Osteocyte (in vitro differentiated cells): Measurements from ENCODE around the gene PDE4B. TPM values are rescaled to one million over a fixed set of nuclear protein-coding genes. Genes with fewer than 3 reads are reported as not detected.

ENCODE experiments used
- DNase-seq: peaks from one replicate; pipeline ENCODE4 v3.0.0; 2021; ENCODE audit warnings: mixed read lengths; ENCODE audit not compliant: unreplicated experiment; ENCODE audit errors: extremely low spot score
- H3K27ac Mint-ChIP-seq: one replicate; pipeline ENCODE4 v1.8.0; 2021; ENCODE audit warnings: mild to moderate bottlenecking, mixed read lengths; ENCODE audit not compliant: unreplicated experiment
- H3K27me3 Mint-ChIP-seq: one replicate; pipeline ENCODE4 v1.8.0; 2021; ENCODE audit warnings: mixed read lengths; ENCODE audit not compliant: unreplicated experiment
- H3K36me3 Mint-ChIP-seq: one replicate; pipeline ENCODE4 v1.8.0; 2021; ENCODE audit warnings: mixed read lengths; ENCODE audit not compliant: unreplicated experiment
- H3K4me1 Mint-ChIP-seq: one replicate; pipeline ENCODE4 v1.8.0; 2021; ENCODE audit warnings: mixed read lengths; ENCODE audit not compliant: unreplicated experiment
- H3K4me3 Mint-ChIP-seq: one replicate; pipeline ENCODE4 v1.8.0; 2021; ENCODE audit warnings: mild to moderate bottlenecking, moderate library complexity, mixed read lengths; ENCODE audit not compliant: unreplicated experiment
- H3K9me3 Mint-ChIP-seq: one replicate; pipeline ENCODE4 v1.8.0; 2021; ENCODE audit warnings: mixed read lengths; ENCODE audit not compliant: unreplicated experiment
- total RNA-seq: library from RNA; stranded (reverse); gene quantifications from 2 replicates; pipeline ENCODE4 v1.2.1, GENCODE V29; 2021
- TF ChIP-seq, protein P1 (sequence below): fragments of 200-600 bp; sonication (generic); IDR thresholded peaks from 2 replicates; pipeline ENCODE4 v1.5.0; 2021; ENCODE audit warnings: antibody characterized with exemption, mild to moderate bottlenecking, moderate library complexity

The PDE4B gene
- total RNA-seq, 1 donor from 2014 or later, result 53.1 TPM

DNA sequence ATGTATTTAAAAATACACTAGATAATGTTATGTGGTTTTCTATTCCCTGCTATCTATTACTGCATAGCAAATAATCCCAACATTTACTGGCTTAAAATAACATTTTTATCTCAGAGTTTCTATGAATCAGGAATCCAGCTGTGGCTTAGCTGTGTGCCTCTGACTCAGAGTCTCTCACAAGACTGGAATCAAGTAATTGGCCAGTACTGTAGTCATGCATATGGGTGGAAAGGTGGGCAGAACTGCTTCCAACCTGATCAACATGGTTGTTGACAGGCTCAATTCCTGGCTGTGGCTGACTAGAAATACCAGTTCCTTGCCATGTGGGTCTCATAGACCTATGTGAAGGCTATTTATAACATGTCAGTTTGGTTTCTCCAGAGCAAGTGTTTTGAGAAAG, 131.8 kb downstream of the PDE4B start:
- Mint-ChIP-seq H3K27me3 (peaks cover 2% of the 10 kb centered on the region), H3K9me3 (peaks cover 7% of the 10 kb centered on the region), H3K36me3 (no peaks in the 10 kb centered on the region), H3K27ac (no peak overlapping the region), H3K4me3 (no peak overlapping the region), H3K4me1 (no peaks in the 10 kb centered on the region)
- no peak for DNase-seq
- TF ChIP-seq, protein P1, sequence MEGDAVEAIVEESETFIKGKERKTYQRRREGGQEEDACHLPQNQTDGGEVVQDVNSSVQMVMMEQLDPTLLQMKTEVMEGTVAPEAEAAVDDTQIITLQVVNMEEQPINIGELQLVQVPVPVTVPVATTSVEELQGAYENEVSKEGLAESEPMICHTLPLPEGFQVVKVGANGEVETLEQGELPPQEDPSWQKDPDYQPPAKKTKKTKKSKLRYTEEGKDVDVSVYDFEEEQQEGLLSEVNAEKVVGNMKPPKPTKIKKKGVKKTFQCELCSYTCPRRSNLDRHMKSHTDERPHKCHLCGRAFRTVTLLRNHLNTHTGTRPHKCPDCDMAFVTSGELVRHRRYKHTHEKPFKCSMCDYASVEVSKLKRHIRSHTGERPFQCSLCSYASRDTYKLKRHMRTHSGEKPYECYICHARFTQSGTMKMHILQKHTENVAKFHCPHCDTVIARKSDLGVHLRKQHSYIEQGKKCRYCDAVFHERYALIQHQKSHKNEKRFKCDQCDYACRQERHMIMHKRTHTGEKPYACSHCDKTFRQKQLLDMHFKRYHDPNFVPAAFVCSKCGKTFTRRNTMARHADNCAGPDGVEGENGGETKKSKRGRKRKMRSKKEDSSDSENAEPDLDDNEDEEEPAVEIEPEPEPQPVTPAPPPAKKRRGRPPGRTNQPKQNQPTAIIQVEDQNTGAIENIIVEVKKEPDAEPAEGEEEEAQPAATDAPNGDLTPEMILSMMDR, result no peak

DNA sequence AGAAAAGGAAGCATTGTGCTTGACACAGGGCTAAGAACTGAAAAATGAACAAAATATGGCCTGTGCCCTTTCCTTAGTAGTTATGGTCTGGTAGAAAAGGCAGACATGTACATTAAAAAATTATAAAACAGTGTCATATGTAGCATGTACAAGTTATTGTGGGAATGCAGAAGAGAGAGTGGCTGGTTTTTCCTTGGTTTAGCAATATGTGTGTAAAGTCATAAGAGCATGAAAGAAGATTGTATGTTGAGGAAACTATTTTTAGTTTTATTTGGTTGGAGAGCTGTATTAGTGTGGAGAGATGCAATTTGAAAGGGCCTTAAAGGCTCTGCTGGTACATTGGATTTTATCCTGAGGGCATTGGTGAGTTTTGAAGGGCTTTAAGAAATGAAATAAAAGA, 145.8 kb downstream of the PDE4B start:
- TF ChIP-seq, protein P1, result no peak
- H3K4me3 Mint-ChIP-seq, result no peak overlapping the region
- DNase-seq, result no peak
- peaks cover 8% of the 10 kb centered on the region for H3K9me3 Mint-ChIP-seq
- no peaks in the 10 kb centered on the region for H3K36me3 Mint-ChIP-seq
- H3K4me1 Mint-ChIP-seq, result no peaks in the 10 kb centered on the region
- H3K27me3 Mint-ChIP-seq, result peaks cover 37% of the 10 kb centered on the region
- H3K27ac Mint-ChIP-seq, result no peak overlapping the region

GRCh38 chr1:65939191-65939590, 146.5 kb downstream of the PDE4B start:
- DNase-seq, result no peak
- Mint-ChIP-seq H3K4me1 (no peaks in the 10 kb centered on the region), H3K9me3 (peaks cover 14% of the 10 kb centered on the region), H3K4me3 (no peak overlapping the region), H3K27me3 (peaks cover 42% of the 10 kb centered on the region), H3K36me3 (no peaks in the 10 kb centered on the region), H3K27ac (no peak overlapping the region)
- TF ChIP-seq, protein P1, result no peak

DNA sequence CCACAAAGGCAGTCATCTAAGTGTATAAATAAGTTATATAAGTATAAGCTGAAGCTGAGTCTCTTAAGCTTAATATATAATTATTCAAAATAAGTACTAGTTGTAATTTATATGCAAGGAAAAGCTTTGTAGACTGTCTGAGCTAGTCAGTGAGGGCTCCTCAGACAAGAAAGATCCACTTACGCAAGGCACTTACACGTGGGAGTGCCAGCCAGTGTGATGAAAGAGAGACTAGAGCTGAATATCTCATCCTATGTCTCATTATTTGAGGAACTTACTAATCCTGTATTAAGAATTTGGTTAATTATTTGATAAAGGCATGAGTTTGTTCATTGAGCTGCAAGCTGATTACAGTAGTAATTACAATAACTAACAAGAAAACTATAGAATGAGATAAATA, 146.9 kb downstream of the PDE4B start:
- Mint-ChIP-seq H3K27ac (no peak overlapping the region), H3K9me3 (peaks cover 15% of the 10 kb centered on the region), H3K4me3 (no peak overlapping the region), H3K36me3 (no peaks in the 10 kb centered on the region), H3K27me3 (peaks cover 42% of the 10 kb centered on the region), H3K4me1 (no peaks in the 10 kb centered on the region)
- no peak for DNase-seq
- TF ChIP-seq, protein P1, result no peak

- Mint-ChIP-seq H3K4me1 (no peaks in the 10 kb centered on the region), H3K27ac (no peak overlapping the region), H3K27me3 (peaks cover 41% of the 10 kb centered on the region), H3K4me3 (no peak overlapping the region), H3K9me3 (peaks cover 15% of the 10 kb centered on the region), H3K36me3 (no peaks in the 10 kb centered on the region)
- no peak for DNase-seq
- TF ChIP-seq, protein P1, result no peak
These were observed 147.4 kb downstream of the PDE4B start for GRCh38 chr1:65940126-65940525.
